HG03103 (cell line): ENCODE results near the gene ZNF324B.
A peak's percentile ranks its signal among the peaks of the same experiment; 100 is the strongest.
"Not testable (repeated sequence)": the region's sequence is repeated elsewhere in the genome, so short reads cannot be mapped to it uniquely, and the experiment has no call there.

Experiments
- ATAC-seq: cut with Tn5 transposase; IDR thresholded peaks from one replicate; pipeline ENCODE4 v1.9.1; 2021; ENCODE audit warnings: low read depth; ENCODE audit not compliant: unreplicated experiment

The ZNF324B gene

DNA sequence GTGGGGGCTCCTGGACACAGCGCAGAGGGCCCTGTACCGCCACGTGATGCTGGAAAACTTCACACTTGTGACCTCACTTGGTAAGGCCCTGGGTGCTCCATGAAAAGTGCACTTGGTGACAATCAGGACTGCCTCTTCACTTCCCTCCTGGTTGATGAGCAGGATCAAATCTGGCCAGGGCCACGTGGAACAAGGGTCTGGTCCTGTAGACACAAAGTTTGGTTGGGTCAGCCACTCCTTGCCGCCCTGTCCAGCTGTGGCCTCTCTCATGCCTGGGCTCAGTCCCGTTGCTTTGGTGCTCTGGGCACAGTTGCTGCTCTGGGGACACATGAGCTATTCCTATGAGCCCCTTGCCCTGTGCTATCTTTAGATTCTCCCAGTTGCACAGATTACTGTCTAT is 2.3 kb downstream of the ZNF324B start:
- no peak for ATAC-seq

DNA sequence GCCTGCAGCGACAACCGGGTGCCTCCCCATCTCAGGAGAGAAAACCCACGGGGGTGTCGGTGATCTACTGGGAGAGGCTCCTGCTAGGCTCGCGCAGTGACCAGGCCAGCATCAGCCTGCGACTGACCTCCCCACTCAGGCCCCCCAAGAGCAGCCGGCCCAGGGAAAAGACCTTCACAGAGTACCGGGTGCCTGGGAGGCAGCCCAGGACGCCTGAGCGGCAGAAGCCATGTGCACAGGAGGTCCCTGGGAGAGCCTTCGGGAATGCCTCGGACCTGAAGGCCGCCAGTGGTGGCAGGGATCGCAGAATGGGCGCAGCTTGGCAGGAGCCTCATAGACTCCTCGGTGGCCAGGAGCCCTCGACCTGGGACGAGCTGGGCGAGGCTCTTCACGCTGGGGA is 3.9 kb downstream of the ZNF324B start:
- no peak for ATAC-seq

DNA sequence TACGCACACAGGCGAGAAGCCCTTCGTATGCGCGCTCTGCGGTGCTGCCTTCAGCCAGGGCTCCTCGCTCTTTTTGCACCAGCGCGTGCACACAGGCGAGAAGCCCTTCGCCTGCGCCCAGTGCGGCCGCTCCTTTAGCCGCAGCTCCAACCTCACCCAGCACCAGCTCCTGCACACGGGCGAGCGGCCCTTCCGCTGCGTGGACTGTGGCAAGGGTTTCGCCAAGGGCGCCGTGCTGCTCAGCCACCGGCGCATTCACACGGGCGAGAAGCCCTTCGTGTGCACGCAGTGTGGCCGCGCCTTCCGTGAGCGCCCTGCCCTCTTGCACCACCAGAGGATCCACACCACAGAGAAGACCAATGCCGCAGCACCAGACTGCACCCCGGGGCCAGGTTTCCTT is 4.7 kb downstream of the ZNF324B start:
- ATAC-seq, result no peak

DNA sequence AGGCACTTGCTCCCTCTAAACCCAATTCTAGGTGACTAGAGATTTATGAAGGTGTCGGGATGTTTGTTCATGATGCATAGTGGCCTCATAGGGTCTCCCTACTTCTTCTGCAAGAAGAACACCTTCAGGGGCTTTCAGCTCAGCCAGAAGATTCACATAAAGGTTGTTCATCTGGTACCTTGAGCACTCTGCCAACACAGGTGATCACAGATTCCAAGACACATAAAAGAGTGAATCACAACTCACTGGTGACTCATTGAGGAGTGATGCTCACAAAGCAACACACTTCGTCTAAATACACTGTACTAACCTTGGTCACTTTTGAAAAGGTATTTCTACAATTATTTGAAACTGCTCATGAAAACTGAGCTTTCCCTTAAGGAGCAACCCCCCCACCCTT is 8.6 kb downstream of the ZNF324B start:
- ATAC-seq, result no peak

DNA sequence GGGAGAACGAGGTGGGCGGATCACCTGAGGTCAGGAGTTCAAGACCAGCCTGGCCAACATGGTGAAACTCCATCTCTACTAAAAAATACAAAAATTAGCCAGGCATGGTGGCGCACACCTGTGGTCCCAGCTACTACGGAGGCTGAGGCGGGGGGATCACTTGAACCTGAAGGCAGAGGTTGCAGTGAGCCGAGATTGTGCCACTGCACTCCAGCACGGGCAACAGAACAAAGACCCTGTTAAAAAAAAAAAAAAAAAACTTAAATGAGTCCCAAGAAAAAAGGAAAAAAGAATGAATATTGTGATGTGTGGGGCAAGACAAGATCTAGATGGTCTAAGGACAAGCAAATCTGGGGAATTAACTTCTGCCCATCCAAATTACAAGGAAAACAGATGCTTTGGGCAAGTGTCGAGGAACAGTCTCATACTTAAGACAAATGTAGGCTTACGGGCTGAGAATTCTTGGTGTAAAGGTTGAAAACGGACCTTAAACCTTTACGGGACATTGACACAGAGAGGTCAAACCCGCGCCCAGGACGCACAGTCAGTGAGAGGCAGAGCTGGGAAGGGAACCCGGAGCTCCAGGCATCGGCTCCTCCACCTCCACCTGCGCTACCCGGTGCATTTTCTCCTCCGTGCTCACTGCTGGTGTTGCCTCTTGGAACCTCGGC is 14.8 kb downstream of the ZNF324B start:
- no peak for ATAC-seq

DNA sequence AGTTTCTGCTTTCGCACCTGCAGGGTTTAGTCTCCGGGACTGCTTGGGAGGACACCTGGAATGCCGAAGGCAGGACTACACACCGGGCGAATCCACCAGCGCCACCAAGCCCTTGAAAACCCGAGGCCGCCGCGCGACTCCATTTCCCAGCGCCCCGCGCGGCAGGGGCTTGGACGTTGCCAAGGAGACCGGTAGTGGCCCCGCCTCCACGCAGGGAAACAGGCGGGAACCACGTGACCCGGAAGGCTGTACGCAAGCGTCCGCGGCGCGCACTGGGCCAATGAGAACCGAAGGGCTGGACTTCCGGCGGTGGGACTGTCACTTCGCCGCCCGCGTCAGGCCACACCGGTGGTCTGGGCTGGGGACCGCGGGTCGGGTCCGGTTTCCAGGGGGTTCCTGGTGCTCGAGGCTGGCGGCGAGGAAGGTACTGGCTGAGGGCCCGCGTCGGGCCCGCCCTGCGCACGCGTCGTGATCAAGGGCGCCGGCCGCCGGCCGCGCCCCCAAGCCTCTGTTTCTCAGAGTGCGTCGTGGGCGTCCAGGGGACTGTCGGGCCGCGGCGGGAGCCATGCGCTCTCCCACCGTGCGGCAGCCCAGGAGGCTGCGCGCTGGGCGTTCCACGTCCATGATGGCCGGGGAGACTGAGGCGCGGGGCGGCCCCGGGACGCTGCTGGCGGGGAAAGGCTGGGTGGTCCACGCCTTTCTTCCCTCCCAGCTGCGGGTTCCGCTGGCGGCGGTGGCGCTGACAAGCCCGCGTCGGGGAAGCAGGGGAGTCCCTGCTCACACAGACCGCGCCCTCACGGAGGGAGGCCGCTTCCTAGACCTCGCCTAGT is 15.6 kb downstream of the ZNF324B start, which contains the start of gene ZNF324:
ZNF324 (plus strand) TSS at position 321 of the 830 bp plus-strand sequence. CDS start 2,106 bp downstream, outside the sequence.
- peak; percentile 93 for ATAC-seq

DNA sequence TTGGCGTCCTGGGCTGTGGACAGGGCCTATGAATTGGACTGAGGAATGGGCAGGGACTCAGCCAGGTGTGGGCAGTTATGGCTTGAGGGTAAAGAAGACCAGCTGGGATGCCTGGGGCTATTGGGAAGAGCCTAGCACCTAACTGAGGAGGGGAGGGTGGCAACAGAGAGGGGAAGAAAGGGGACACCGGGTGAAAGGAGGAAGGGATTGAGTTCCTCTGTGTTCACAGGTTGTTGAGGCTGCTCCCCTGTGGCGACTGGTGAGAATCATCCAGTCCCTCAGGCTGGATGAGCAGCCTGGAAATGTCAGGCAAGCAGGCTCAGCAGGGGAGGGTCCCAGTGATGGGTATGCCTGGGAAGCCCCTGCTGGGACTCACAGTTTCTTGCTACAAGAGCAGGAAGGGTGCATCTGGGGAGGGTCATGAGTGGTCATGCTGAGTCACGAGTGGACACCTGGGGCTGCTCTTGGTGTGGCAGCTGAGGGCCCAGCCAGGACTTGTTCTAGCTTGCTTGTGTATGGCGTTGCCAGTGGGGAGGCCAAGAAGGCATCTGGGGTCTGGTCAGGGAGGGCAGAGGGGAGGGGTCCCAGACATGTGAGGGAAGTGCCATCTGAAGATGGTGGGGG is 16.9 kb downstream of the ZNF324B start:
- no peak for ATAC-seq

DNA sequence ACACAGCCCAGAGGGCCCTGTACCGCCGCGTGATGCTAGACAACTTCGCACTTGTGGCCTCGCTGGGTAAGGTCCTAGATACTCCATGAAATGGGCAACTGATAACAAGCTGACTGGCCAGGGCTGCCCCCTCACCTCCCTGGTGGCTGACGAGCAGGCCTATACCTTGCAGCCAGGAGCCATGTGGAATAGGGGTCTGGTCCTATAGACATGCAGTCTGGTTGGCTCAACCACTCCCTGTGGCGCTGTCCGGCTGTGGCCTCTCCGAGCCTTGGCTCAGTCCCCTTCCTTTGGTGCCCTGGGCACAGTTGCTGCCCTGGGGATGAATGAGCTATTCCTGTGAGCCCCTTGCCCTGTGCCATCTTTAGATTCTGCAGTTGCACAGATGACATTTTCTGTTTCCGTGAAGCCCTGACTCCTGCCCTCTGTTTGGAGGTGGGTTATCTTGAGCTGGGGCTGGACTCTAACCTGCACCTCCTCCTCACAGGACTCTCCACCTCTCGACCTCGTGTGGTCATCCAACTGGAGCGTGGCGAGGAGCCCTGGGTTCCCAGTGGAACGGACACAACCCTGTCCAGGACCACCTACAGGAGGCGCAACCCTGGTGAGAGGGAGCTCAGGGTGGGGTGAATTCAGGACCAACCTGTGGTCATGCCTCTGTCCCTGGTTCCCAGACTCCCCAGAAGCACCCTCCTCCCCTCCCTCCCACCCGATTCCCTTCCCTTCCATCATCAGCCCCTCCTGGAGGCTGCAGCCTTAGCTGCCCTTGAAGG is 18.0 kb downstream of the ZNF324B start:
- no peak for ATAC-seq

DNA sequence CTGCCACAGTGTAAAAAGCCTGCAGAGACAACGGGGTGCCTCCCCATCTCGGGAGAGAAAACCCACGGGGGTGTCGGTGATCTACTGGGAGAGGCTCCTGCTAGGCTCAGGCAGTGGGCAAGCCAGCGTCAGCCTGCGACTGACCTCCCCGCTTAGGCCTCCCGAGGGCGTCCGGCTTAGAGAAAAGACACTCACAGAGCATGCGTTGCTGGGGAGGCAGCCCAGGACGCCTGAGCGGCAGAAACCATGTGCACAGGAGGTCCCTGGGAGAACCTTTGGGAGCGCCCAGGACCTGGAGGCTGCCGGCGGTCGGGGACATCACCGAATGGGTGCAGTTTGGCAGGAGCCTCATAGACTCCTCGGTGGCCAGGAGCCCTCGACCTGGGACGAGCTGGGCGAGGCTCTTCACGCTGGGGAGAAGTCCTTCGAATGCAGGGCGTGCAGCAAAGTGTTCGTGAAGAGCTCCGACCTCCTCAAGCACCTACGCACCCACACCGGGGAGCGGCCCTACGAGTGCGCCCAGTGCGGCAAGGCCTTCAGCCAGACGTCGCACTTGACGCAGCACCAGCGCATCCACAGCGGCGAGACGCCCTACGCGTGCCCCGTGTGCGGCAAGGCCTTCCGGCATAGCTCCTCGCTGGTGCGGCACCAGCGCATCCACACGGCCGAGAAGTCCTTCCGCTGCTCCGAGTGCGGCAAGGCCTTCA is 19.6 kb downstream of the ZNF324B start:
- not testable (repeated sequence) for ATAC-seq

DNA sequence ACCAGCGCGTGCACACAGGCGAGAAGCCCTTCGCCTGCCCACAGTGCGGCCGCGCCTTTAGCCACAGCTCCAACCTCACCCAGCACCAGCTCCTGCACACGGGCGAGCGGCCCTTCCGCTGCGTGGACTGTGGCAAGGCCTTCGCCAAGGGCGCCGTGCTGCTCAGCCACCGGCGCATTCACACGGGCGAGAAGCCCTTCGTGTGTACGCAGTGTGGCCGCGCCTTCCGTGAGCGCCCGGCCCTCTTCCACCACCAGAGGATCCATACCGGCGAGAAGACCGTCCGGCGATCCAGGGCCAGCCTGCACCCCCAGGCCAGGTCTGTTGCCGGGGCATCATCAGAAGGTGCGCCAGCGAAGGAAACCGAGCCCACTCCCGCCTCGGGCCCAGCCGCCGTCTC is 20.3 kb downstream of the ZNF324B start:
- no peak for ATAC-seq

DNA sequence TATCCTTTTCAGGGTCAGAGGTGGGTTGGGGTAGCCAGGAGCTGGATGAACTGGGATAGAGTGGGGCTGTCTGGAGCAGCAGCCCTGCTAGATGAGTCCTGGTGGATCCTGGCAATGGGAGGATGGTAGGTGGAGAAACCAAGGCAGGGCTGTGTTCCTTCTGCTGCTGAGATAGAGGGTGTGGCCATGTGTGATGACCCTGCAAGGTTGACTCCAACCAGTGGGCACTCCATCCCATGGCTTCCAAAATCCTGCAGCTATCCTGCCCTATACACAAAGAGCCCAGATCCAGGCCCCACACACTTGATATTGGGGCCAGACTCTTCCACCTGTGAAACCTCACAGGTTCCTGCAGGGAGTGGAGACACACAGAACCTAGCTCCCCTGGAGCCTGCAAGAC is 22.4 kb downstream of the ZNF324B start:
- ATAC-seq, result no peak

DNA sequence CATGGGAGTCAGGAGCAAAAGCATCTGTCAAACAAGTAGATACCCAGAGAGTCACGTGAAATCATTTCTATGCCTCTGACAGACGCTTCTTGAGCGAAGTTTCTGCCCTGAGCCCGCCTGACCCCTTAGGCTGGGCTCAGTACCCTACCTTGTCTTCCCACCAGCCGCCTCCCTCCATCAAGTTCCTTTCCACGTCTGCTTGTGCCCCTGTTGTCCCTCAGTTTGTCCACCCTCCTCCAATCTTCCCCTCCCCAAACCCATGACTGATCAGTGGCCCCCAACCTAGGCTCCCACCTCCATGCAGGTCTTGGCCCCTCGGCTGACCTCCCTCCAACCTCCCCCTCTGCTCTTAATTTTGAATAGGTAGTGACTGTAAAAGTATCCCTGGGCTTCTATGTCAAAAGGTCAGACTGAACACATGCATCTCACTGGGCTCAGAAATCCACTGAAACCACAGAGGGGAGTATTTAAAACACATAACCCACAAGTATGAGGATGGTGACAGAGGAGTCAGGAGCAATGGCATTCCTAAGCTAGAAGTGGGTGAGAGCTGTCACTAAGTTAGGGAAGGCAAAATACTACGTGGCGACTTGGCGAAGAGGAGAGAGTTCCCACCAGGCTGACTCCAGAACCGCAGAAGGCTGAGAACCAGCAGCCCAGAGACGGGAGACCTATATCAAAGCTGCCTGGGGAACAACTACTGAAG is 23.0 kb downstream of the ZNF324B start:
- no peak for ATAC-seq

DNA sequence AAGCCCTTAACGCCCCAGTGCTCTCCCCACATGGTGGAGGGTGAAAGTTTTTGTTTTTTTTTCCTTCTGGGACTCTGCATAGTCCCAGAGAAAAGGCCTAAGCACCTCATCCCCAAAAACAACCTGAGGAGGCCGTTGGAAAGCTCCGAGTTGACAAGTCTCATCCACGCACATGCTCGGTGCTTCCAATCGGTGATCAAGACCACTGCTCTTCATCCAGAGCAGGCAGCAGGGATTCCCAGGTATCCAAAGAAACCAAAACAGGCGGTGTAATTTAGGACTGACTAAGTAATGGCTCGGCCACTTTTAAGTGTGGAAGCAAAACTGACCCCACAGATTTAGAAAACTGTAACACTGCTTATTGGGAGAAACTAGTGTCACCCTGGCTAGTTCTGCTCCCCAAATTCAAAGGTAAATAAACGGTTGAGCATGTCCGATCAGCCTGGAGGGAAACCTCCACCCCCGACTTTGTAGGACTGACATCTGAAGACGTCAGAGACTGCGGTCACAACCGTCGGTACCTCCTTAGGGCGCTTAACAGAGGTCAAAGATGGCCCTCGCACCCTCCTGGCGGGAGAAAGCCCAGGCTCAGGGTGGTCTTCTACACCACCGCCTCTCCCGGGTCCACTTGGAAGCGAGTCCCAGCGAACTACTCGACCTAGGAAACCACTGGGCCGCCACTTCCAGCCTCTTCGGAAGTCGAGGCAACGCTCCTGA is 23.7 kb downstream of the ZNF324B start:
- no peak for ATAC-seq

DNA sequence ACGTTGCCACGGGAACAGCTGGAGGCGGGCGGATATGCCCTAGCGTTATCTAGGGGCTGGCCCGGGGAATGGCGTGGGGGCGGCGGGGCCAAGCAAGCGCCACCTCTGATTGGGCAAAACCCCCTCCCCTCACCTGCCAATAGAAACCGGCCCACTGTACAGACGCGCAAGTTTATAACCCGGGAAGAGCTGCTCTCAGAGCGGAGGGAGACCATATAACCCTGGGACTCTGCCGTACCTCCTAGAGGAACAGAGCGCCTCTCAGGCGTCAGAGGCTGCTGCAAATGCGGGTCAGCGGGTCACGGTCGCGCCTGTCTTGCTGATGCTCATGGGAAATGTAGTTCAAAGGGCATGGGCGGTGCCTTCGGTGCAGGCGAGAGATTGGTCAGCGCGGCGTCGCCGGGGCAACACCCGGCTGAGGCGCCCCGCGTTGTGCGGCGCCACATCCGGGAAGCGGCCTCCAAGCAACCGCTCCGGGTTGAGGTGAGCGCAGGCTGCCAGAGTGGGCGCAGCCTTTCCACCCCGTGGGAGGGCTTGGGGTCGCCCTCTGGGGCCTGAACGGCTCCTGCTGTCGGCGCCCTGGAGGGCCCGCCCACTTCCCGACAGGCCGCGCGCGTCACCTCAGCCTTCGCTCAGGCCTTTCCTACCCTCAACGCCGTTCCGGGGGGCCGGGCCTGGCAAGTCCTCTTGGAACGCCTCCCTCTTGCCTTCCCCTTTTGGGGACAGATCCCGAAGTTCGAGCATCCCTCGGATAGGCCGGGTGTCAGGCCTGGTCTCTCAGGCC is 24.5 kb downstream of the ZNF324B start, which contains the start of gene ZNF446:
ZNF446 (plus strand) TSS at position 639 of the 784 bp plus-strand sequence. CDS start 867 bp downstream, outside the sequence.
- ATAC-seq, result peak; percentile 80

DNA sequence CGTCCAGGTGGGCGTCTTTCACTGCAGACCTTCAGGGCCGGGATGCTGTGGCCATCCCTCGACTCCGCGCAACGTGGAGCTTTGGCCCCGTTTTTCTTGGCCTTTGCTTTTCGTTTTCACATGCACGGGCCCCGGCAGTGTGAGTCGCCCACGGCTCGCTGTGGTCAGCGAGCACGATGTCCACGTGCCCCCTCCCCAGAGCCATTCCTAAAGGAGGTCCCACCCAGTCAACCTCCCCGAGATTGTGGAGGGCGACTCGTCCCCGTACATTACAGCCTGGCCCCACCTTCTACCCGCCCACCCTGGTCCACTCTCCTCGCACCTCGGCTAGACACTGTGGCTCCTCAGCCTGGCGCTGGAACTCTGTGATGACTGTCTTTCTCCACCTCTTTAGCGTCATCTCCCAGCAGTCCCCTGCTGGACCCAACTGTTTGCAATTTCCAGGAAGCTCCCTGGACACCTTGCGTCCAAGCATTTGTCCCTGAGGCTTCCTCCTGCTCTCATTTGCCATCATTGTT is 25.1 kb downstream of the ZNF324B start:
- ATAC-seq, result peak; percentile 1

DNA sequence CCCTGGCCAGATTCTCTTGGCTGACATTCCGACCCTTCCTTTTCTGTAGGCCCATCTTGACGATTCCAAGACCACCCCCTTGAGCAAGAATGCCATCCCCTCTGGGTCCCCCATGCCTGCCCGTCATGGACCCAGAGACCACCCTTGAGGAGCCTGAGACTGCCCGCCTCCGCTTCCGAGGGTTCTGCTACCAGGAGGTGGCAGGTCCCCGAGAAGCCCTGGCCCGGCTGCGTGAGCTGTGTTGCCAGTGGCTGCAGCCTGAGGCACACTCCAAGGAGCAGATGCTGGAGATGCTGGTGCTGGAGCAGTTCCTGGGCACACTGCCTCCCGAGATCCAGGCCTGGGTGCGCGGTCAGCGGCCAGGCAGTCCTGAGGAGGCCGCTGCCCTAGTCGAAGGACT is 25.7 kb downstream of the ZNF324B start:
- no peak for ATAC-seq

DNA sequence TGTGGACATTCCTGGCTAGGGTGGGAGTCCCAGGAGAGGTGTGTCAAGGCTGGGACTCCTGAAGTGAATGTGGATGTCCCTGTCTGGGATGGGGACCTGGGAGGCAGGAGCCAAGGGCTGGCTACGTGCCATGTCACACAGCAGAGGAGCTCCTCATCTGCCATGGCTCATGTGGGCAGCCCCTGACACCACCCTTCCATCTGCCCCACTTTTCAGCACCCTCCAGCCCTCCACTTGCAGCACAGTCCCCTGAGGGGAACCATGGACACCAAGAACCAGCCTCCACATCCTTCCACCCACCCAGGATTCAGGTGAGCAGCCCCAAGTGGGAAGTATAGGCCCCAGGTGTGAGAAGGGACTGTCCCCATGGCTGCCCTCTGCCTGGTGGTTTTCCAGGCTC is 26.4 kb downstream of the ZNF324B start:
- no peak for ATAC-seq

DNA sequence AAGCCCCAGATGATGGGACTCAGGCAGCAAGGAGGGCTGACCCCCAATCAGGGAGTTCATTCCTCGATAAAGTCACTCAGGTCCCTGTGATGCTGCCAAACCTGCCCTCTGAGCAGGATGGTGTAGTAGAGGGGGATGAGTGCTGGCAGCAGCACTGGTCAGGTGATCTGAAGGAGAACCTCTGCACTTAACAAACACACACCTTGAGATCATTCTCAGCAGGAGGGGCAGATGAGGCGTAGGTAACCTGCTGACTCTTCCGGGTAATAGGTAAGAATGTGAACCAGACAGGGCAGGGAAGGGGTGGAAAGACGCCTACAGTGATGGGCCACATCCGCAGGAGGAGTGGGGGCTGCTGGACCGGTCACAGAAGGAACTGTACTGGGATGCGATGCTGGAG is 27.9 kb downstream of the ZNF324B start:
- no peak for ATAC-seq
